ENCODE measurements around the gene DPT. TPM values are rescaled to one million over a fixed set of nuclear protein-coding genes. Genes with fewer than 3 reads are reported as not detected.

Gene DPT
- total and polyA plus RNA-seq, 10 of the 15 experiments (the other 5 are each of a cell fraction or from before 2014, with no cell fraction given), result 0.05 to 0.10 TPM; not detected in 8

DNA sequence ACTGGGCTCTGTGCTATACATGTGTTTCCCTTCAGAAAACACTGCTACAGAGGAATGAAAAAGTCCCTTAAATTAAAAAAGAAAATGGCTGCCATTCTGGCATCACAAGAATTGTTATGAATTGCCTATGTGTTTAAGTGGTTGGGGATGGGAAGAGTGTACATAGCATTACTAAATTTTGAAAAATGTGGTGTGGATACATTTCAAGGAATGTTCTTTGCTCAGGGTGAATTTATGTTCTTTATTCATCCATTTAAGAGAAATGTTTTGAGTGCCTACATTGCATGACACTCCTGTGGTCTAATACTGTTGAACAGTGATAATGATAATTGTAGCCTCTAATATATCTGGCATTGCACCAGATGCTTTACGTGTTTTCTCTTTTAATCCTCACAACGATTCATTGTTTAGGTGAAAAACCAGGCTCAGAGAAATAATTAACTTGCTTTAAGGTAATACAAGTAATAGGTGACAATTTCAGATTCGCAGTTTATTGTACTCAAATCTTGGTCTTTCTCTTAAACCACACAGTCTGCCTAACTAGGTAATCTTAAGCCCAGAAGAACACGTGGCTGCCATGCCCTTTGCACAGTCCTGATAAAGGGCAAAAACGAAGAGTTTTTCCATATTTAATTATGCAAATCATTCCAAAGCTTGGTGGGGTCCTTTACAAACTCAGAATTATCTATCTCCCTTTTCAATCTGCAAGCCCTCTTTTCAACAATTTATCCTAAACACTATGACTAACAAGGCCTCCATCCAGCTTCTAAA is 31.5 kb downstream of the DPT start:
- Histone ChIP-seq H2AFZ (ENCODE audit: control insufficient read depth, low read depth, low read length) (no peak overlapping the region), H3K27ac (ENCODE audit: control insufficient read depth, insufficient read depth) (no peak overlapping the region), H3K4me1 (ENCODE audit: control insufficient read depth, insufficient read depth, low read length) (no peaks in the 10 kb centered on the region), H3K36me3 (ENCODE audit: control insufficient read depth in 2 of 2, insufficient read depth in 2 of 2, low read length in 1 of 2) (no peaks in the 10 kb centered on the region), H3K9ac (ENCODE audit: control insufficient read depth, insufficient read depth, low read length) (no peak overlapping the region), H4K20me1 (ENCODE audit: control insufficient read depth, insufficient read depth) (no peaks in the 10 kb centered on the region), H3K79me2 (ENCODE audit: control insufficient read depth, insufficient read depth, low read length) (no peaks in the 10 kb centered on the region), H3K27me3 (replicated peaks in 1 of 2; ENCODE audit: control insufficient read depth in 2 of 2, insufficient read depth in 2 of 2, low read length in 1 of 2) (peaks cover 0 to 3% of the 10 kb centered on the region in 2 experiments; a peak in 2 of 4 replicates), H3K9me3 (replicated peaks; ENCODE audit: control insufficient read depth, insufficient read depth, low read length) (no peaks in the 10 kb centered on the region; the same call in 2 of the 3 replicates), H3K4me3 (no peak overlapping the region), H3K4me2 (ENCODE audit: control insufficient read depth, insufficient read depth) (no peak overlapping the region)
- POLR2A ChIA-PET, result no interaction called here
- in situ Hi-C loops (cut with MboI), result no loop called here
- DNase-seq (ENCODE audit: low read depth, low spot score), result no peak
- CTCF ChIA-PET, result interaction anchor here (1.2 kb wide), 1 partner anchor 58 kb away, joined by 3 read pairs; no protein-coding TSS in a partner anchor
- TF ChIP-seq RBBP5 (conservative IDR thresholded peaks at IDR 0.05), result no peak
- TF ChIP-seq BCLAF1 (IDR thresholded peaks at IDR 0.05), result no peak
- TF ChIP-seq NR2F1 (conservative IDR thresholded peaks at IDR 0.05), result no peak
- TF ChIP-seq HDGF (IDR thresholded peaks at IDR 0.05), result no peak
- TF ChIP-seq SUPT20H (IDR thresholded peaks at IDR 0.05; ENCODE audit: borderline replicate concordance, control insufficient read depth, low read depth, low read length), result no peak
- TF ChIP-seq, protein P1, sequence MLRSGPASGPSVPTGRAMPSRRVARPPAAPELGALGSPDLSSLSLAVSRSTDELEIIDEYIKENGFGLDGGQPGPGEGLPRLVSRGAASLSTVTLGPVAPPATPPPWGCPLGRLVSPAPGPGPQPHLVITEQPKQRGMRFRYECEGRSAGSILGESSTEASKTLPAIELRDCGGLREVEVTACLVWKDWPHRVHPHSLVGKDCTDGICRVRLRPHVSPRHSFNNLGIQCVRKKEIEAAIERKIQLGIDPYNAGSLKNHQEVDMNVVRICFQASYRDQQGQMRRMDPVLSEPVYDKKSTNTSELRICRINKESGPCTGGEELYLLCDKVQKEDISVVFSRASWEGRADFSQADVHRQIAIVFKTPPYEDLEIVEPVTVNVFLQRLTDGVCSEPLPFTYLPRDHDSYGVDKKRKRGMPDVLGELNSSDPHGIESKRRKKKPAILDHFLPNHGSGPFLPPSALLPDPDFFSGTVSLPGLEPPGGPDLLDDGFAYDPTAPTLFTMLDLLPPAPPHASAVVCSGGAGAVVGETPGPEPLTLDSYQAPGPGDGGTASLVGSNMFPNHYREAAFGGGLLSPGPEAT (IDR thresholded peaks at IDR 0.05; ENCODE audit: low read depth), result no peak
- TF ChIP-seq SRF (IDR thresholded peaks at IDR 0.05; ENCODE audit: low read depth in 2 of 2, low read length in 2 of 2), result no peak
- FAIRE-seq, result no peak
- RAD21 ChIA-PET (ENCODE audit: unreplicated experiment), result no interaction called here
- SMC1A ChIA-PET (ENCODE audit: uncharacterized antibody, unreplicated experiment), result interaction anchor here (0.6 to 1.1 kb wide), 2 partner anchors 71 to 259 kb away, joined by 3 read pairs; no protein-coding TSS in a partner anchor
- 16% methylated on average over 5 of the region's 5 CpGs for WGBS (ENCODE audit: insufficient coverage, insufficient replicate concordance, low lambda C conversion rate, missing lambda C conversion rate)
- no TSS peak for BruUV-seq (replicated peaks)
- intact Hi-C loops (cut with micrococcal nuclease; ENCODE audit: unreplicated experiment), result no loop called here
- ATAC-seq, result no peak
